Activated B cell treated with CpG ODN at 0.5 μM for 24 hours (primary cell): ENCODE data around the gene FAM171A2. TPM values are rescaled to one million over a fixed set of nuclear protein-coding genes. Genes with fewer than 3 reads are reported as not detected.

Source experiments
- ATAC-seq: fragments of 200-7000 bp; cut with Tn5 transposase; one replicate; pipeline ENCODE4 v1.10.0; 2021; ENCODE audit warnings: low read depth, mild to moderate bottlenecking, moderate library complexity
- CTCF ChIA-PET: fragments of 350-600 bp; sonication (Branson Sonifier 250); formaldehyde crosslinking; loops from one replicate; lab custom pipeline; 2021; ENCODE audit warnings: antibody characterized with exemption; lab: Charles Lee
- POLR2A ChIA-PET: fragments of 350-600 bp; sonication (Branson Sonifier 250); formaldehyde crosslinking; loops from one replicate; lab custom pipeline; 2021; ENCODE audit warnings: antibody characterized with exemption; lab: Charles Lee
- DNase-seq: peaks from one replicate; pipeline ENCODE4 v3.0.0; 2022
- H3K27ac Mint-ChIP-seq: one replicate; pipeline ENCODE4 v1.8.0; 2020; ENCODE audit warnings: mixed read lengths
- H3K27me3 Mint-ChIP-seq: one replicate; pipeline ENCODE4 v1.8.0; 2021; ENCODE audit warnings: mixed read lengths
- H3K36me3 Mint-ChIP-seq: one replicate; pipeline ENCODE4 v1.8.0; 2021; ENCODE audit warnings: low read depth, mixed read lengths
- H3K4me1 Mint-ChIP-seq: one replicate; pipeline ENCODE4 v1.8.0; 2021; ENCODE audit warnings: mixed read lengths
- H3K4me3 Mint-ChIP-seq: one replicate; pipeline ENCODE4 v1.8.0; 2020; ENCODE audit warnings: mild to moderate bottlenecking, mixed read lengths
- H3K9me3 Mint-ChIP-seq: one replicate; pipeline ENCODE4 v1.8.0; 2020; ENCODE audit warnings: mixed read lengths
- intact Hi-C: fragments of 100-400 bp; cut with micrococcal nuclease; formaldehyde crosslinking; loops from one replicate; pipeline ENCODE4 v1.15.1; 2024
- total RNA-seq: library from RNA; stranded (reverse); gene quantifications from 2 replicates; pipeline ENCODE4 v1.2.3, GENCODE V29; 2022
- TF ChIP-seq, protein P1 (sequence below): fragments of 200-600 bp; IDR thresholded peaks from one replicate; pipeline ENCODE4 v1.8.0; 2022; ENCODE audit warnings: antibody characterized with exemption, mild to moderate bottlenecking

The FAM171A2 gene
- total RNA-seq, 1 donor from 2014 or later = 0.75 TPM

- Mint-ChIP-seq H3K27me3 (peaks cover 11% of the 10 kb centered on the region), H3K27ac (no peak overlapping the region), H3K4me3 (no peak overlapping the region), H3K36me3 (no peaks in the 10 kb centered on the region), H3K4me1 (peaks cover 11% of the 10 kb centered on the region), H3K9me3 (no peaks in the 10 kb centered on the region)
- ATAC-seq (no peak), DNase-seq (no peak)
- TF ChIP-seq, protein P1, sequence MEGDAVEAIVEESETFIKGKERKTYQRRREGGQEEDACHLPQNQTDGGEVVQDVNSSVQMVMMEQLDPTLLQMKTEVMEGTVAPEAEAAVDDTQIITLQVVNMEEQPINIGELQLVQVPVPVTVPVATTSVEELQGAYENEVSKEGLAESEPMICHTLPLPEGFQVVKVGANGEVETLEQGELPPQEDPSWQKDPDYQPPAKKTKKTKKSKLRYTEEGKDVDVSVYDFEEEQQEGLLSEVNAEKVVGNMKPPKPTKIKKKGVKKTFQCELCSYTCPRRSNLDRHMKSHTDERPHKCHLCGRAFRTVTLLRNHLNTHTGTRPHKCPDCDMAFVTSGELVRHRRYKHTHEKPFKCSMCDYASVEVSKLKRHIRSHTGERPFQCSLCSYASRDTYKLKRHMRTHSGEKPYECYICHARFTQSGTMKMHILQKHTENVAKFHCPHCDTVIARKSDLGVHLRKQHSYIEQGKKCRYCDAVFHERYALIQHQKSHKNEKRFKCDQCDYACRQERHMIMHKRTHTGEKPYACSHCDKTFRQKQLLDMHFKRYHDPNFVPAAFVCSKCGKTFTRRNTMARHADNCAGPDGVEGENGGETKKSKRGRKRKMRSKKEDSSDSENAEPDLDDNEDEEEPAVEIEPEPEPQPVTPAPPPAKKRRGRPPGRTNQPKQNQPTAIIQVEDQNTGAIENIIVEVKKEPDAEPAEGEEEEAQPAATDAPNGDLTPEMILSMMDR = no peak
- POLR2A ChIA-PET = interaction anchor here (0.6 to 1.1 kb wide), 3 partner anchors 138 to 139 kb away, joined by 3 to 4 read pairs (median 4); no protein-coding TSS in a partner anchor
- intact Hi-C loops = no loop called here
- CTCF ChIA-PET = no interaction called here
These were observed 3.5 kb downstream of the FAM171A2 start for GRCh38 chr17:44360144-44360533.

DNA sequence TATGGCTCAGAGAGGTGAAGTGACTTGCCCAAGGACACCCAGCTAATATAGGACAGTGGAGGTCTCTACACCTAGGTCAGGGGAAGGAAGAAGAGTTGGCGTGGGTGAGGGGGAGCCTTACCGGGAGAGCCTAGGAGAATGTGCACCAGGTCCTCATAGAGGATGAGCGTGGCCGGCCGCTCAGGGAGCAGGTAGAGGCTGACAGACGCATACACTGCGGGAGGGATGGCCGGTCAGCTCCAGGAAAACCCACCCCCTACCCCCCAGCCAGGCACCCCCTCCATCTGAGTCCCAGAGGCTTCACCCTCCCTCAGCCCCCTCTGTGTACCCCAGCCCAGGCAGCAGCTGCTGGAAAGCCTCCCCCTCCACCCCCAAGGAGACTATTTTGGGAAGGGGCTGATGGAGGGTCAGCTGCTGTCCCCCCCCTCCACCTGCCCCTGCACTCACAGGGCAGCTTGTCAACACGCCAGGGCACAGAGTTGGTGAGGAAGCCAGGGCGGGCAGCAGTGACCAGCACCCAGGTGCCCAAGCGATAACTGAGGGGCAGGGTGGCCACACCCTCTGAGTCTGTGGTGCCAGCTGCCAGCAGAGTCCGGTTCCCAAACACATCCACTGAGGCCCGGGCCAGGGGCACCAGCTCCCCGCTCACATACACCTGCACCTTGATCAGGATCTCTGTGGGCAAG, 4.1 kb downstream of the FAM171A2 start:
- Mint-ChIP-seq H3K9me3 (no peaks in the 10 kb centered on the region), H3K4me1 (peaks cover 11% of the 10 kb centered on the region), H3K27me3 (peaks cover 6% of the 10 kb centered on the region), H3K27ac (no peak overlapping the region), H3K4me3 (no peak overlapping the region), H3K36me3 (no peaks in the 10 kb centered on the region)
- ChIA-PET CTCF (interaction anchor here (12.4 kb wide), 1 partner anchor 148 kb away, joined by 108 read pairs; no protein-coding TSS in a partner anchor), POLR2A (interaction anchor here (0.6 to 1.1 kb wide), 3 partner anchors 138 to 159 kb away, joined by 3 to 4 read pairs (median 3); no protein-coding TSS in a partner anchor)
- TF ChIP-seq, protein P1 = no peak
- intact Hi-C loops = no loop called here
- ATAC-seq (no peak), DNase-seq (no peak)

- Mint-ChIP-seq H3K4me3 (no peak overlapping the region), H3K36me3 (no peaks in the 10 kb centered on the region), H3K4me1 (peaks cover 11% of the 10 kb centered on the region), H3K27ac (no peak overlapping the region), H3K27me3 (peaks cover 6% of the 10 kb centered on the region), H3K9me3 (no peaks in the 10 kb centered on the region)
- CTCF ChIA-PET = interaction anchor here (12.4 kb wide), 1 partner anchor 148 kb away, joined by 108 read pairs; no protein-coding TSS in a partner anchor
- POLR2A ChIA-PET = interaction anchor here (0.7 to 1.1 kb wide), 3 partner anchors 33 to 159 kb away, joined by 3 to 4 read pairs (median 3); no protein-coding TSS in a partner anchor
- TF ChIP-seq, protein P1 = no peak
- ATAC-seq (no peak), DNase-seq (no peak)
- intact Hi-C loops = no loop called here
These were observed 4.6 kb downstream of the FAM171A2 start for GRCh38 chr17:44359006-44359405.

DNA sequence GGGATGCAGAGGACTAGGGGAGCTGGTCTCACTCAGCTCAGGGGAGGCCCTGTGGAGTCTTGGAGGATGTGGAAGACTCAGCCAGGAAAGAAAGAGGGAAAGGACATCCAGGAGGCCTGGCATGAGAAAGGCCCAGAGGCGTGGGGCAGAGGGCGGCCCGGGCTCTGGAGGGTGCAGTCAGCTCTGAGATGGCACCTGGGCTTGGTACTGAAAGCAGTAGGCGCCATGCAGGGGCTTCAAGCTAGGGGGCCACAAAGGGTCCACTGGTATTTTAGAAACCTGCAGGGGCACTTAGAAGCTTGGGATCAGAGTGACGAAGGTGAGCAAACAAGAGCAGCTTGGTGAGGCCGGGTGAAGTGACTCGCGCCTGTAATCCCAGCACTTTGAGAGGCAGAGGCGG, 5.6 kb downstream of the FAM171A2 start:
- POLR2A ChIA-PET = interaction anchor here (0.8 to 1.0 kb wide), 2 partner anchors 32 to 234 kb away, joined by 3 read pairs; partner anchors contain the start of gene HDAC5
- no peak for ATAC-seq
- intact Hi-C loops = no loop called here

More for the DNA sequence above, 5.6 kb downstream of the FAM171A2 start:
- Mint-ChIP-seq H3K4me1 (peaks cover 10% of the 10 kb centered on the region), H3K4me3 (no peak overlapping the region), H3K27me3 (peaks cover 6% of the 10 kb centered on the region), H3K27ac (no peak overlapping the region), H3K9me3 (no peaks in the 10 kb centered on the region), H3K36me3 (peaks cover under 1% of the 10 kb centered on the region)
- CTCF ChIA-PET = interaction anchor here (12.4 kb wide), 1 partner anchor 147 kb away, joined by 108 read pairs; no protein-coding TSS in a partner anchor
- TF ChIP-seq, protein P1 = no peak
- DNase-seq = no peak
